Esophagus squamous epithelium (tissue), 4 donors: ENCODE results near the gene NLGN3.

Experiments
- CTCF ChIP-seq, 6 experiments: fragments of 450-650 bp in 4 of 6; fragments of 200-600 bp in 2 of 6; sonication (generic) in 2 of 6; IDR thresholded peaks; one replicate each; pipeline ENCODE4 v1.5.1; 2016 to 2019; ENCODE audit warnings: antibody characterized with exemption in 6 of 6, mild to moderate bottlenecking in 4 of 6, moderate library complexity in 4 of 6
- POLR2A ChIP-seq, 4 donors: fragments of 450-650 bp; IDR thresholded peaks; one replicate each; pipeline ENCODE4 v1.6.1; 2017; ENCODE audit warnings: antibody characterized with exemption in 4 of 4, mild to moderate bottlenecking in 4 of 4, moderate library complexity in 3 of 4

DNA sequence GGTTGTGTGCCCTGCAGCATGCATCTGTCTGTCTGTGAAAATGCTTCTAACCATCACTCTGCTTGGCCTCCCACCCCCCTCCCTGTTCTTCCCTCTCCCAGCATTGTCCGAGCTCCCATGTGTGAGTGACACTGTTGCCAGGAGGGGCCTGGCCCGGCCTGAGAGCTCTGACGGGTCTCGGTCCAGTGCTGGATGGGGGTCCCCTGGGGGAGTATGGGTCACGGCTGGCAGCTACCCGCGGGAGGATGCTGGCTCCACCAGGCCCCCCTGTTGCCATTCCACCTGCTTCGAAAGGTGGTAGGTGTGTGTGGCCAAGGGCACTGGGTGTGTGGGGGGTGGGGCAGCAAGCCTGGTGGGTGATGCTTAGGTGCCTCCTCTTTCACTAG is 3.6 kb downstream of the NLGN3 start:
- TF ChIP-seq CTCF (IDR thresholded peaks at IDR 0.05) (no peak), POLR2A (IDR thresholded peaks at IDR 0.05) (no peak)
